ENCODE data around the gene HS3ST1.

GRCh38 chr4:11463707-11464106 lies 35.0 kb upstream of the HS3ST1 start:
- TF ChIP-seq CTCF (IDR thresholded peaks at IDR 0.05) (no peak), EZH2phosphoT487 (IDR thresholded peaks at IDR 0.05) (no peak)
